OCI-M2 (cell line): Measurements from ENCODE around the gene CCL21.

Experiments used
- DNase-seq: peaks from one replicate; lab custom pipeline; 2025; ENCODE audit not compliant: unreplicated experiment; lab: John Stamatoyannopoulos, UW

The CCL21 gene

GRCh38 chr9:34675048-34675714 lies 34.8 kb downstream of the CCL21 start:
- DNase-seq = no peak

- DNase-seq = no peak
These were observed 35.5 kb downstream of the CCL21 start for GRCh38 chr9:34674440-34674839.

GRCh38 chr9:34671307-34671706 lies 38.6 kb downstream of the CCL21 start:
- DNase-seq = no peak

GRCh38 chr9:34669809-34670562 lies 40.0 kb downstream of the CCL21 start:
- no peak for DNase-seq

- DNase-seq = peak; percentile 8
These were observed 44.3 kb downstream of the CCL21 start for GRCh38 chr9:34665381-34666250.

GRCh38 chr9:34665067-34665380 lies 44.9 kb downstream of the CCL21 start:
- DNase-seq = no peak

GRCh38 chr9:34664281-34665066 lies 45.5 kb downstream of the CCL21 start:
- DNase-seq = peak; percentile 51

- DNase-seq = no peak
These were observed 46.7 kb downstream of the CCL21 start for GRCh38 chr9:34663303-34663605.

GRCh38 chr9:34662526-34663302 lies 47.2 kb downstream of the CCL21 start, which contains the start of gene CCL27:
CCL27 (minus strand) TSS chr9:34662657; CDS start chr9:34662633, 24 bp downstream.
- no peak for DNase-seq

- no peak for DNase-seq
These were observed 50.2 kb downstream of the CCL21 start for GRCh38 chr9:34659592-34660253.
